GM18498 (cell line): ENCODE results near the gene ESR2.
"Not testable (repeated sequence)": the region's sequence is repeated elsewhere in the genome, so short reads cannot be mapped to it uniquely, and the experiment has no call there.

Experiments used
- ATAC-seq: cut with Tn5 transposase; IDR thresholded peaks from one replicate; pipeline ENCODE4 v1.9.1; 2021; ENCODE audit warnings: mild to moderate bottlenecking, moderate library complexity; ENCODE audit not compliant: unreplicated experiment

The ESR2 gene

DNA sequence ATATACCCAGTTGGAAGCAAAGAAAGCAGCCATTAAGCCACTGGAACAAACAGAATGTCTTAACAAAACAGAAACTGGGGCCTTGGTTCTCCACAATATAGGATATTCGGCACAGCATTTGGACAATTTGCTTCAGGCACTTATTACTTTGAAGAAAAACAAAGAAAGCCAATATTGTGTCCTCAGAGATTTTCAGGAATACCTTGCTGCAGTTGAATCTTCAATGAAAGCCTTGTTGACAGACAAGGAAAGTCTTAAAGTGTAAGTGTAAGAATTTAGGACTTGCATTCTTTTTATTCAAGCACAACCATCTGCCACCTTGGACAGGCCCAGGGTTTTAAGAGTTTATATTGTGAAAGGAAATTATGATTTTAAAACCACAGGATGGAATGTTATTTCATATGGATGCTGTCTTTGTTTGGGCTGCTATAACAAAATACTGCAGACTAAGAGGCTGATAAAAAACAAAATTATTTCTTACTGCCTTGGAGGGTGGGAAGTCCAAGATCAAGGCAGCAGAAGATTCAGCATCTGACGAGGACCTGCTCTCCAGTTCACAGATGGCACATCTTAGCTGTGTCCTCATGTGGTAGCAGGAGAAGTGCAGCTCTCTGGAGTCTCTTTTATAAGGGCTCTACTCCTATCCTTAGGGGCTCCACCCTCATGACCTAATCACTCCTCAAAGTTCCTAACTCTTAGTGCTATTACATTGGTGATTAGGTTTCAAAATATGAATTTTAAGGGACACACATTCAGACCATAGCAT, 244.4 kb downstream of the ESR2 start:
- ATAC-seq: no peak

GRCh38 chr14:64045091-64045490, 249.1 kb downstream of the ESR2 start:
- no peak for ATAC-seq

DNA sequence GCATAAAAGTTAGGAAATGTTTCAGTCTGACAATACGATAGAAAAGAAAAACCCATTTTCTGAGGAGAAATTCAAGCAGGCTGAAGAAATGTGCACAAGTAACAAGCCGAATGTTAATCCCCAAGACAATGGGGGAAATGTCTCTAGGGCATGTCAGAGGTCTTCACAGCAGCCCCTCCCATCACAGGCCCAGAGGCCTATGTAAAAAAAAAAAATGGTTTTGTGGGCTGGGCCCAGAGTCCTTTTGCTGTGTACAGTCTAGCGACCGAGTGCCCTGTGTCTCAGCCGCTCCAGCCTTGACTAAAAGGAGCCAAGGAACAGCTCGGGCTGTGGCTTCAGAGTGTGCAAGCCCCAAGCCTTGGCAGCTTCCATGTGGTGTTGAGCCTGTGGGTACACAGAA, 250.9 kb downstream of the ESR2 start:
- not testable (repeated sequence) for ATAC-seq

DNA sequence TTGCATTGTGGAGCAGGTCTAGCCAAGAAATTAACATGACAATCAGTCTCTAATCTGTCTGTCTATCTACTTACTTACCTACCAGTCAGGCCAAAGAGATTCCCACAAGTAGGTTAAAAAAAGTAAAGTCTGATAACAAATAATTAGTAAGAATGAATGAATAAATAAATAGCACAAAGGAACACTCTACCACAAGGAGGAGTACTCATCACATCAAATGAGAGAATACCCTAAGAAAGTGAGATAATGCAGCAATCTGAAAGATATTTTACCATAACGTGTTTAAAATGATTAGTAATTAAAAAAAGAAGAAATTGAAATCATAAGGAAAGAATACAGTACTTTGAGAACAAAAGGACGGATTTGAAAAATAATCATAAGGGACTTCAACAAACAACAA, 254.1 kb downstream of the ESR2 start:
- no peak for ATAC-seq

GRCh38 chr14:64038841-64039542, 255.2 kb downstream of the ESR2 start:
- ATAC-seq: no peak

DNA sequence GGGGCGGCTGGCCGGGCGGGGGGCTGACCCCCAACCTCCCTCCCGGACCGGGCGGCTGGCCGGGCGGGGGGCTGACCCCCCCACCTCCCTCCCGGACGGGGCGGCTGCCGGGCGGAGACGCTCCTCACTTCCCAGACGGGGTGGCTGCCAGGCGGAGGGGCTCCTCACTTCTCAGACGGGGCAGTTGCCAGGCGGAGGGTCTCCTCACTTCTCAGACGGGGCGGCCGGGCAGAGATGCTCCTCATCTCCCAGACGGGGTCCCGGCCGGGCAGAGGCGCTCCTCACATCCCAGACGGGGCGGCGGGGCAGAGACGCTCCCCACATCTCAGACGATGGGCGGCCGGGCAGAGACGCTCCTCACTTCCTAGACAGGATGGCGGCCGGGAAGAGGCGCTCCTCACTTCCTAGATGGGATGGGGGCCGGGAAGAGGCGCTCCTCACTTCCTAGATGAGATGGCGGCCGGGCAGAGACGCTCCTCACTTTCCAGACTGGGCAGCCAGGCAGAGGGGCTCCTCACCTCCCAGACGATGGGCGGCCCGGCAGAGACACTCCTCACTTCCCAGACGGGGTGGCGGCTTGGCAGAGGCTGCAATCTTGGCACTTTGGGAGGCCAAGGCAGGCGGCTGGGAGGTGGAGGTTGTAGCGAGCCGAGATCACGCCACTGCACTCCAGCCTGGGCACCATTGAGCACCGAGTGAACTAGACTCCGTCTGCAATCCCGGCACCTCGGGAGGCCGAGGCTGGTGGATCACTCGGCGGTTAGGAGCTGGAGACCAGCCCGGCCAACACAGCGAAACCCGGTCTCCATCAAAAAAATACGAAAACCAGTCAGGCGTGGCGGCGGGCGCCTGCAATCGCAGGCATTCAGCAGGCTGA, 256.1 kb downstream of the ESR2 start:
- not testable (repeated sequence) for ATAC-seq

GRCh38 chr14:64035143-64035542, 259.0 kb downstream of the ESR2 start:
- ATAC-seq: no peak
